Measurements from ENCODE around the gene DNASE1L1.

Gene DNASE1L1

GRCh38 chrX:154382483-154383069 lies 26.5 kb downstream of the DNASE1L1 start:
- DNase-seq (ENCODE audit: low read depth), result no peak

- no peak for DNase-seq (ENCODE audit: low read depth)
These were observed 27.8 kb downstream of the DNASE1L1 start for GRCh38 chrX:154381271-154381670.

GRCh38 chrX:154380787-154381186 lies 28.3 kb downstream of the DNASE1L1 start:
- no peak for DNase-seq (ENCODE audit: low read depth)

GRCh38 chrX:154380153-154380552 lies 28.9 kb downstream of the DNASE1L1 start:
- no peak for DNase-seq (ENCODE audit: low read depth)

- no peak for DNase-seq (ENCODE audit: low read depth)
These were observed 29.5 kb downstream of the DNASE1L1 start for GRCh38 chrX:154379569-154379951.

GRCh38 chrX:154378799-154379568 lies 30.1 kb downstream of the DNASE1L1 start, which contains the start of gene EMD:
Gene EMD, plus strand, starts transcription at chrX:154379295. Its CDS starts 190 bp downstream, at chrX:154379485.
- DNase-seq (ENCODE audit: low read depth), result peak; percentile 74

- no peak for DNase-seq (ENCODE audit: low read depth)
These were observed 30.8 kb downstream of the DNASE1L1 start for GRCh38 chrX:154378059-154378798.

GRCh38 chrX:154376774-154377173 lies 32.3 kb downstream of the DNASE1L1 start:
- DNase-seq (ENCODE audit: low read depth), result no peak

- no peak for DNase-seq (ENCODE audit: low read depth)
These were observed 33.9 kb downstream of the DNASE1L1 start for GRCh38 chrX:154375156-154375504.

- no peak for DNase-seq (ENCODE audit: low read depth)
These were observed 34.5 kb downstream of the DNASE1L1 start, which contains the start of gene FLNA for GRCh38 chrX:154374313-154375155. Gene FLNA, minus strand, starts transcription at chrX:154374634. Its CDS starts 3,389 bp downstream, at chrX:154371245.

GRCh38 chrX:154373340-154374306 lies 35.4 kb downstream of the DNASE1L1 start:
- DNase-seq (ENCODE audit: low read depth), result no peak

GRCh38 chrX:154372612-154373022 lies 36.4 kb downstream of the DNASE1L1 start:
- no peak for DNase-seq (ENCODE audit: low read depth)

GRCh38 chrX:154371789-154372300 lies 37.2 kb downstream of the DNASE1L1 start:
- DNase-seq (ENCODE audit: low read depth), result no peak

GRCh38 chrX:154371017-154371788 lies 37.9 kb downstream of the DNASE1L1 start:
- DNase-seq (ENCODE audit: low read depth), result peak; percentile 57

GRCh38 chrX:154370300-154371016 lies 38.6 kb downstream of the DNASE1L1 start:
- no peak for DNase-seq (ENCODE audit: low read depth)

GRCh38 chrX:154369449-154370299 lies 39.4 kb downstream of the DNASE1L1 start:
- DNase-seq (ENCODE audit: low read depth), result peak; percentile 80

GRCh38 chrX:154368630-154369448 lies 40.2 kb downstream of the DNASE1L1 start:
- DNase-seq (ENCODE audit: low read depth), result peak; percentile 71
